ENCODE measurements around the gene NCCRP1.
"Not testable (repeated sequence)": the region's sequence is repeated elsewhere in the genome, so short reads cannot be mapped to it uniquely, and the experiment has no call there.

The NCCRP1 gene

GRCh38 chr19:39208175-39208795, 11.5 kb downstream of the NCCRP1 start:
- DNase-seq (ENCODE audit: low read depth in 2 of 2), result no peak

GRCh38 chr19:39209196-39209595, 12.4 kb downstream of the NCCRP1 start:
- DNase-seq (ENCODE audit: low read depth in 2 of 2), result no peak

GRCh38 chr19:39211731-39212374, 15.1 kb downstream of the NCCRP1 start:
- DNase-seq (ENCODE audit: low read depth in 2 of 2), result no peak

- peak; percentile 42 to 47 for DNase-seq (ENCODE audit: low read depth in 2 of 2)
Measured at GRCh38 chr19:39212375-39212742, 15.6 kb downstream of the NCCRP1 start.

GRCh38 chr19:39215323-39215722, 18.6 kb downstream of the NCCRP1 start:
- not testable (repeated sequence) for DNase-seq (ENCODE audit: low read depth in 2 of 2)

GRCh38 chr19:39217094-39217493, 20.3 kb downstream of the NCCRP1 start:
- no peak for DNase-seq (ENCODE audit: low read depth in 2 of 2)

GRCh38 chr19:39218230-39219007, 21.7 kb downstream of the NCCRP1 start:
- no peak for DNase-seq (ENCODE audit: low read depth in 2 of 2)

GRCh38 chr19:39219108-39219507, 22.3 kb downstream of the NCCRP1 start:
- not testable (repeated sequence) for DNase-seq (ENCODE audit: low read depth in 2 of 2)

GRCh38 chr19:39223703-39224279, 27.0 kb downstream of the NCCRP1 start:
- no peak for DNase-seq (ENCODE audit: low read depth in 2 of 2)

GRCh38 chr19:39224910-39225309, 28.1 kb downstream of the NCCRP1 start:
- DNase-seq (ENCODE audit: low read depth in 2 of 2), result no peak

GRCh38 chr19:39230096-39230764, 33.5 kb downstream of the NCCRP1 start:
- no peak for DNase-seq (ENCODE audit: low read depth in 2 of 2)

- no peak for DNase-seq (ENCODE audit: low read depth in 2 of 2)
Measured at GRCh38 chr19:39232708-39233107, 35.9 kb downstream of the NCCRP1 start.

GRCh38 chr19:39236527-39236926, 39.8 kb downstream of the NCCRP1 start:
- no peak for DNase-seq (ENCODE audit: low read depth in 2 of 2)

GRCh38 chr19:39237200-39238184, 40.7 kb downstream of the NCCRP1 start:
- peak; percentile 26 to 39 for DNase-seq (ENCODE audit: low read depth in 2 of 2)

- no peak for DNase-seq (ENCODE audit: low read depth in 2 of 2)
Measured at GRCh38 chr19:39238209-39238608, 41.4 kb downstream of the NCCRP1 start.

- no peak for DNase-seq (ENCODE audit: low read depth in 2 of 2)
Measured at GRCh38 chr19:39238944-39239343, 42.2 kb downstream of the NCCRP1 start.

GRCh38 chr19:39240421-39240820, 43.7 kb downstream of the NCCRP1 start:
- no peak for DNase-seq (ENCODE audit: low read depth in 2 of 2)

GRCh38 chr19:39243741-39244140, 47.0 kb downstream of the NCCRP1 start:
- not testable (repeated sequence) for DNase-seq (ENCODE audit: low read depth in 2 of 2)

- DNase-seq (ENCODE audit: low read depth in 2 of 2), result not testable (repeated sequence)
Measured at GRCh38 chr19:39244410-39245100, 47.8 kb downstream of the NCCRP1 start, which contains the start of gene IFNL3. Gene IFNL3, minus strand, starts transcription at chr19:39245006. Its CDS starts 39 bp downstream, at chr19:39244967.

GRCh38 chr19:39245166-39245565, 48.4 kb downstream of the NCCRP1 start:
- not testable (repeated sequence) for DNase-seq (ENCODE audit: low read depth in 2 of 2)

Measured in activated CD4-positive, alpha-beta T cell treated with anti-CD3 and anti-CD28 coated beads for 24 hours (primary cell).